BJ (cell line): ENCODE results near the gene SLC35G6. TPM values are rescaled to one million over a fixed set of nuclear protein-coding genes. Genes with fewer than 3 reads are reported as not detected.

ENCODE experiments used
- CTCF ChIA-PET: fragments of 350-600 bp; formaldehyde crosslinking; extraction: SDS; loops from one replicate; lab custom pipeline; 2021; ENCODE audit warnings: antibody characterized with exemption, inconsistent platforms; lab: Yijun Ruan, JAX
- POLR2A ChIA-PET: fragments of 300-600 bp; sonication (Branson Sonifier 250); formaldehyde crosslinking; extraction: SDS; loops from one replicate; lab custom pipeline; 2021; ENCODE audit warnings: antibody characterized with exemption; lab: Charles Lee
- DNase-seq: peaks from one replicate; pipeline ENCODE4 v3.0.0-alpha.2; 2011; ENCODE audit warnings: low read depth
- H3K27me3 ChIP-seq: 2 replicates; pipeline ENCODE4 v1.6.0; 2011; ENCODE audit warnings: low read length; ENCODE audit not compliant: control insufficient read depth, insufficient read depth
- H3K36me3 ChIP-seq: 2 replicates; pipeline ENCODE4 v1.5.1; 2011; ENCODE audit warnings: low read length; ENCODE audit not compliant: control insufficient read depth, insufficient read depth
- H3K4me3 ChIP-seq: 2 replicates; pipeline ENCODE4 v1.5.1; 2011; ENCODE audit warnings: low read depth, mild to moderate bottlenecking, control low read depth, low read length
- polyA plus RNA-seq: library from polyadenylated mRNA; depleted of rRNA; stranded (reverse); fragments of >200 nt; gene quantifications from 2 replicates; pipeline ENCODE4 v1.2.3, GENCODE V29; 2011
- TF ChIP-seq, protein P1 (sequence below): IDR thresholded peaks from 2 replicates; pipeline ENCODE4 v1.5.1; 2011; ENCODE audit warnings: low read depth, mild to moderate bottlenecking, control low read depth, inconsistent platforms, low read length, moderate library complexity; ENCODE audit not compliant: insufficient read depth

SLC35G6 gene
- polyA plus RNA-seq, 1 experiment = not detected

DNA sequence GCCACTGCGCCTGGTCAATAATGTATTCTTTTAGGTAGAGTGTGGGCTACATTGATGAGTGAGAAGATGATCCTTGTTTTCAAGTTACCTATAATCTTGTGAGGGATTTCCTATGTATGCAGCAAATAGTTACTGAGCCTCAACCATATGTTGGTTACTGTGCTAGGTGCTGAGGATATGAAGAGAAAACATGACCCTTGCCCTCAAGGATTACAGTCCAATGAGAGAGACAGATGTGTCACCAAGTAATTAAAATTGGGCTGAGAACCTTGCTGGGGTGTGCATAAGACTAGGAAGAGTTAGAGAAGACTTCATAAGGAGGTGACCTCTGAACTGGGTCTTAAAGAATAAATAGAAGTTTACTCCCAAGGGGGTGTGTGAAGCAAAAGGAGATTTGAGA is 10.3 kb downstream of the SLC35G6 start:
- H3K36me3 ChIP-seq = peaks cover 6% of the 10 kb centered on the region
- ChIA-PET POLR2A (no interaction called here), CTCF (interaction anchor here (1.0 to 2.5 kb wide), 4 partner anchors 23 to 196 kb away, joined by 3 to 6 read pairs (median 4); no protein-coding TSS in a partner anchor)
- TF ChIP-seq, protein P1, sequence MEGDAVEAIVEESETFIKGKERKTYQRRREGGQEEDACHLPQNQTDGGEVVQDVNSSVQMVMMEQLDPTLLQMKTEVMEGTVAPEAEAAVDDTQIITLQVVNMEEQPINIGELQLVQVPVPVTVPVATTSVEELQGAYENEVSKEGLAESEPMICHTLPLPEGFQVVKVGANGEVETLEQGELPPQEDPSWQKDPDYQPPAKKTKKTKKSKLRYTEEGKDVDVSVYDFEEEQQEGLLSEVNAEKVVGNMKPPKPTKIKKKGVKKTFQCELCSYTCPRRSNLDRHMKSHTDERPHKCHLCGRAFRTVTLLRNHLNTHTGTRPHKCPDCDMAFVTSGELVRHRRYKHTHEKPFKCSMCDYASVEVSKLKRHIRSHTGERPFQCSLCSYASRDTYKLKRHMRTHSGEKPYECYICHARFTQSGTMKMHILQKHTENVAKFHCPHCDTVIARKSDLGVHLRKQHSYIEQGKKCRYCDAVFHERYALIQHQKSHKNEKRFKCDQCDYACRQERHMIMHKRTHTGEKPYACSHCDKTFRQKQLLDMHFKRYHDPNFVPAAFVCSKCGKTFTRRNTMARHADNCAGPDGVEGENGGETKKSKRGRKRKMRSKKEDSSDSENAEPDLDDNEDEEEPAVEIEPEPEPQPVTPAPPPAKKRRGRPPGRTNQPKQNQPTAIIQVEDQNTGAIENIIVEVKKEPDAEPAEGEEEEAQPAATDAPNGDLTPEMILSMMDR = no peak
- H3K4me3 ChIP-seq = no peak overlapping the region
- DNase-seq = no peak
- H3K27me3 ChIP-seq = no peaks in the 10 kb centered on the region

DNA sequence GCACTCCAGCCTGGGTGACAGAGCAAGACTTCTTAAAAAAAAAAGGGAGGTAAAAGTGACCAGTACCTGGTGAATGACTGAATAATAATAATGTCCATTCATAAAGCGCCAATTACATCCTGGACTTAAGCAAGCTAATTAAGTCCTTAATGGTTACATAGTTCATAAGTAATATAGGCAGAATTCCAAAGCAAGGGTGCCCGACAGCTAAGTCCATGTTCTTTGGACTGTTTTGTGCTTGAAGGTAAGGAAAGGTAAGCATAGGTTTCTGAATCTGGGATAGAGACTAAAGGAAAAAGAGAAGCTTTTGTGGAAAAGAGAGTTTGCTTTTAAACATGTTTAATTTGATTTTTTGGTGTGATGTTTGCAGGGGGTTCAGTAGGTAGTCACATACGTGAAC is 12.7 kb downstream of the SLC35G6 start:
- ChIA-PET POLR2A (no interaction called here), CTCF (interaction anchor here (1.1 to 1.3 kb wide), 3 partner anchors 21 to 67 kb away, joined by 4 to 6 read pairs (median 6); no protein-coding TSS in a partner anchor)
- no peak for DNase-seq
- Histone ChIP-seq H3K27me3 (no peaks in the 10 kb centered on the region), H3K4me3 (no peak overlapping the region), H3K36me3 (peaks cover 25% of the 10 kb centered on the region)
- TF ChIP-seq, protein P1 = no peak

DNA sequence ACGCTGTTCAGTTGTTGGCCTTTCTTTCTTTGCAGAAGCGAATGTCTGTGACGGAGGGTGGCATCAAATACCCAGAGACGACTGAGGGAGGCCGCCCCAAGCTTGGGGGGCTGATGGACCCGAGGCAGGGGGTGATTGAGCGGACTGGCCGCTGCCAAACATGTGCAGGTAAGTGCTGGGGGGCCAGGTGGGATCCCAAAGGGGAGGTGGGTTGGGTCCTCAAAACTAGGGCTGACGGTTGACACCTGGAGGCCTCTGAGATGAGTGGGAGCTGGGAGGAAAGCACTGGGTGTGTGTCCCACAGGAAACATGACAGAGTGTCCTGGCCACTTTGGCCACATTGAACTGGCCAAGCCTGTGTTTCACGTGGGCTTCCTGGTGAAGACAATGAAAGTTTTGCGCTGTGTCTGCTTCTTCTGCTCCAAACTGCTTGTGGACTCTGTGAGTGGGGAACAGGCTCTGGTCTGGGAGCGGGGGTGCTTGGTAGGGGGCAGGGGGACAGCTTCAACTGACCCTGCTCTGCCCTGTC is 14.7 kb downstream of the SLC35G6 start:
- Histone ChIP-seq H3K4me3 (no peak overlapping the region), H3K36me3 (peaks cover 39% of the 10 kb centered on the region), H3K27me3 (no peaks in the 10 kb centered on the region)
- DNase-seq = no peak
- POLR2A ChIA-PET = no interaction called here
- CTCF ChIA-PET = interaction anchor here (1.2 to 1.3 kb wide), 2 partner anchors 17 to 64 kb away, joined by 3 to 4 read pairs; no protein-coding TSS in a partner anchor
- TF ChIP-seq, protein P1 = no peak

DNA sequence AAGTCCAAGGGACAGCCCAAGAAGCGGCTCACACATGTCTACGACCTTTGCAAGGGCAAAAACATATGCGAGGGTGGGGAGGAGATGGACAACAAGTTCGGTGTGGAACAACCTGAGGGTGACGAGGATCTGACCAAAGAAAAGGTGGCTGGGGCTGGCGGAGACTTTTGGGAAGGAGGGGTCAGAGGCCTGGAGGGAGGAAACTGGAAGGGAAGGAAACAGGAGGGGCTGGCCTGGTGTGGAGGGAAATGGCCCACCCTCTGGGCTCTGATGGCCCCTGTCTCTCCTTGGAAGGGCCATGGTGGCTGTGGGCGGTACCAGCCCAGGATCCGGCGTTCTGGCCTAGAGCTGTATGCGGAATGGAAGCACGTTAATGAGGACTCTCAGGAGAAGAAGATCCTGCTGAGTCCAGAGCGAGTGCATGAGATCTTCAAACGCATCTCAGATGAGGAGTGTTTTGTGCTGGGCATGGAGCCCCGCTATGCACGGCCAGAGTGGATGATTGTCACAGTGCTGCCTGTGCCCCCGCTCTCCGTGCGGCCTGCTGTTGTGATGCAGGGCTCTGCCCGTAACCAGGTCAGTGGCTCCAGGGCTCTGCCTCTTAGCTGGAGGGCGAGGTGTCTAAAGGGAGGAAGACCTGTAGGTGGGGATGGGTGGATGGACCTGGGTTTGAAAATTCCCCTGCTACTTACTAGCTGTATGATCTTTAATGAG is 15.4 kb downstream of the SLC35G6 start:
- ChIA-PET CTCF (interaction anchor here (1.1 to 3.4 kb wide), 3 partner anchors 10 to 64 kb away, joined by 3 to 18 read pairs (median 4); no protein-coding TSS in a partner anchor), POLR2A (no interaction called here)
- Histone ChIP-seq H3K27me3 (no peaks in the 10 kb centered on the region), H3K36me3 (peaks cover 44% of the 10 kb centered on the region), H3K4me3 (no peak overlapping the region)
- TF ChIP-seq, protein P1 = no peak
- no peak for DNase-seq

DNA sequence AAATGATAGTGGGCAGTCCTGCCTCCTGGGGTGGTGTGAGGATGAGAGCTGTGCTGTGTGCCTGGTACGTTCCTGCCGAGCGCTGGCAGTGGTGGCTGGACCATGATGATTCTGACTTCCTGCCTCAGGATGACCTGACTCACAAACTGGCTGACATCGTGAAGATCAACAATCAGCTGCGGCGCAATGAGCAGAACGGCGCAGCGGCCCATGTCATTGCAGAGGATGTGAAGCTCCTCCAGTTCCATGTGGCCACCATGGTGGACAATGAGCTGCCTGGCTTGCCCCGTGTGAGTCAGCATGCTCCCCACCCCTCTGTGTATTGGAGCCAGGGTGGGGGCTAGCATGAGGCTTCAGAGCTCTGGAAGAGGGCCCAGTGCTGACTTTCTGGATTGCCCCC is 16.0 kb downstream of the SLC35G6 start:
- H3K36me3 ChIP-seq = peaks cover 50% of the 10 kb centered on the region
- ChIA-PET POLR2A (interaction anchor here (0.5 kb wide), 1 partner anchor 16 kb away, joined by 3 read pairs; no protein-coding TSS in a partner anchor), CTCF (interaction anchor here (1.1 to 3.4 kb wide), 3 partner anchors 10 to 63 kb away, joined by 3 to 18 read pairs (median 4); no protein-coding TSS in a partner anchor)
- H3K27me3 ChIP-seq = no peaks in the 10 kb centered on the region
- no peak overlapping the region for H3K4me3 ChIP-seq
- TF ChIP-seq, protein P1 = no peak
- no peak for DNase-seq
